OCI-LY1 (cell line): ENCODE results near the gene ZNF598.

Source experiments
- H2AFZ ChIP-seq: fragments of 200-600 bp; sonication (generic), shearing (Covaris generic); 2 replicates; pipeline ENCODE4 v1.6.0; 2014; ENCODE audit warnings: antibody characterized with exemption, mild to moderate bottlenecking, low read length
- H3F3A ChIP-seq: fragments of 200-600 bp; sonication (generic), shearing (Covaris generic); 2 replicates; pipeline ENCODE4 v1.6.0; 2014; ENCODE audit warnings: mild to moderate bottlenecking, antibody characterized with exemption, low read length, moderate library complexity; ENCODE audit not compliant: insufficient read depth
- H3K27ac ChIP-seq: fragments of 200-600 bp; sonication (generic); 2 replicates; pipeline ENCODE4 v1.5.1; 2014; ENCODE audit warnings: low read length, mixed run types, mild to moderate bottlenecking, low read depth; ENCODE audit not compliant: poor library complexity, severe bottlenecking
- H3K27me3 ChIP-seq: fragments of 200-600 bp; sonication (generic); 2 replicates; pipeline ENCODE4 v1.6.0; 2014; ENCODE audit warnings: antibody characterized with exemption, mild to moderate bottlenecking, low read length, moderate library complexity; ENCODE audit not compliant: insufficient read depth
- H3K36me3 ChIP-seq: fragments of 200-600 bp; sonication (generic); 2 replicates; pipeline ENCODE4 v1.6.1; 2014; ENCODE audit warnings: mild to moderate bottlenecking, antibody characterized with exemption, low read length, moderate library complexity, mixed read lengths; ENCODE audit not compliant: insufficient read depth
- H3K4me1 ChIP-seq: fragments of 200-600 bp; sonication (generic); 2 replicates; pipeline ENCODE4 v1.5.1; 2014; ENCODE audit warnings: mild to moderate bottlenecking, low read length, moderate library complexity; ENCODE audit not compliant: insufficient read depth, severe bottlenecking
- H3K4me2 ChIP-seq: fragments of 200-600 bp; sonication (generic), shearing (Covaris generic); 2 replicates; pipeline ENCODE4 v1.6.1; 2014; ENCODE audit warnings: low read length
- H3K4me3 ChIP-seq: fragments of 200-600 bp; sonication (generic); 2 replicates; pipeline ENCODE4 v1.5.1; 2014; ENCODE audit warnings: low read length, low read depth, mild to moderate bottlenecking, mixed read lengths; ENCODE audit not compliant: poor library complexity, severe bottlenecking
- H3K79me2 ChIP-seq: fragments of 200-600 bp; shearing (Covaris generic); 2 replicates; pipeline ENCODE4 v1.6.1; 2016; ENCODE audit warnings: mixed run types, low read length, mixed read lengths; ENCODE audit not compliant: insufficient read depth
- H3K9ac ChIP-seq: fragments of 200-600 bp; sonication (generic), shearing (Covaris generic); 2 replicates; pipeline ENCODE4 v1.6.1; 2014; ENCODE audit warnings: mild to moderate bottlenecking, low read length, mixed read lengths
- H3K9me2 ChIP-seq: fragments of 200-600 bp; sonication (generic), shearing (Covaris generic); 2 replicates; pipeline ENCODE4 v1.6.1; 2014; ENCODE audit warnings: low read depth, mild to moderate bottlenecking, low read length, mixed read lengths
- H3K9me3 ChIP-seq: fragments of 200-600 bp; shearing (Covaris generic); 2 replicates; pipeline ENCODE4 v1.6.1; 2014; ENCODE audit warnings: low read length, mixed read lengths
- H4K20me1 ChIP-seq: fragments of 200-600 bp; sonication (generic), shearing (Covaris generic); 2 replicates; pipeline ENCODE4 v1.6.0; 2016; ENCODE audit warnings: mild to moderate bottlenecking, low read length; ENCODE audit not compliant: insufficient read depth
- EZH2 ChIP-seq: fragments of 200-600 bp; sonication (generic), shearing (Covaris generic); IDR thresholded peaks from 2 replicates; pipeline ENCODE4 v1.8.0; 2017; ENCODE audit warnings: borderline replicate concordance, mixed run types, mild to moderate bottlenecking, antibody characterized with exemption, low read length, moderate library complexity, mixed read lengths
- TF ChIP-seq, protein P1 (sequence below): fragments of 200-600 bp; sonication (generic), shearing (Covaris generic); IDR thresholded peaks from 2 replicates; pipeline ENCODE4 v1.5.1; 2017; ENCODE audit warnings: mild to moderate bottlenecking, antibody characterized with exemption, low read length, moderate library complexity, mixed read lengths

Gene ZNF598

DNA sequence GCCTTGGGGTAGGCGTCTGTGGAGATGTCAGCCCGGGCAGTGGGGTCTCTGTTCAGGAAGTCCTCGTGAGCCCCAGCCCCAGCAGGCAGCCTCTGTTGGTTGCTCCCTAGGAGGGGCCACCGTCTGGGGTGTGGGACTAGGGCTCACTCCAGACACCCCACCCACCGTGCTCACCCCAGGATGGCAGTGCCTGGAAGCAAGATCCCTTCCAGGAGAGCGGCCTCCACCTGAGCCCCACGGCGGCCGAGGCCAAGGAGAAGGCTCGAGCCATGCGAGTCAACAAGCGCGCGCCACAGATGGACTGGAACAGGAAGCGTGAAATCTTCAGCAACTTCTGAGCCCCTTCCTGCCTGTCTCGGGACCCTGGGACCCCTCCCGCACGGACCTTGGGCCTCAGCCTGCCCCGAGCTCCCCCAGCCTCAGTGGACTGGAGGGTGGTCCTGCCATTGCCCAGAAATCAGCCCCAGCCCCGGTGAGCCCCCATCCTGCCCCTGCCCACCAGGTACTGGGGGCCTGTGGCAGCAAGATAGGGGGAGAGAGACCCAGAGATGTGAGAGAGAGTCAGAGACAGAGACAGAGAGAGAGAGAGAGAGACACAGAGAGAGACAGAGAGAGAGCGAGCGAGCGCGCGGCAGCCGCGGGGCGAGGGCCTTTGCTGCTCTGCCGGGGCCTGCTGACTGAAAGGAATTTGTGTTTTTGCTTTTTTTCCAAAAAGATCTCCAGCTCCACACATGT, 28.2 kb upstream of the ZNF598 start:
- Histone ChIP-seq H3F3A (no peaks in the 10 kb centered on the region), H3K4me1 (no peaks in the 10 kb centered on the region), H3K36me3 (no peaks in the 10 kb centered on the region), H3K27ac (no peak overlapping the region), H3K9me2 (no peaks in the 10 kb centered on the region), H3K79me2 (no peaks in the 10 kb centered on the region), H3K4me2 (no peak overlapping the region), H3K4me3 (no peak overlapping the region), H3K9ac (no peak overlapping the region), H4K20me1 (no peaks in the 10 kb centered on the region), H3K27me3 (peaks cover 12% of the 10 kb centered on the region), H3K9me3 (no peaks in the 10 kb centered on the region), H2AFZ (no peak overlapping the region)
- TF ChIP-seq, protein P1, sequence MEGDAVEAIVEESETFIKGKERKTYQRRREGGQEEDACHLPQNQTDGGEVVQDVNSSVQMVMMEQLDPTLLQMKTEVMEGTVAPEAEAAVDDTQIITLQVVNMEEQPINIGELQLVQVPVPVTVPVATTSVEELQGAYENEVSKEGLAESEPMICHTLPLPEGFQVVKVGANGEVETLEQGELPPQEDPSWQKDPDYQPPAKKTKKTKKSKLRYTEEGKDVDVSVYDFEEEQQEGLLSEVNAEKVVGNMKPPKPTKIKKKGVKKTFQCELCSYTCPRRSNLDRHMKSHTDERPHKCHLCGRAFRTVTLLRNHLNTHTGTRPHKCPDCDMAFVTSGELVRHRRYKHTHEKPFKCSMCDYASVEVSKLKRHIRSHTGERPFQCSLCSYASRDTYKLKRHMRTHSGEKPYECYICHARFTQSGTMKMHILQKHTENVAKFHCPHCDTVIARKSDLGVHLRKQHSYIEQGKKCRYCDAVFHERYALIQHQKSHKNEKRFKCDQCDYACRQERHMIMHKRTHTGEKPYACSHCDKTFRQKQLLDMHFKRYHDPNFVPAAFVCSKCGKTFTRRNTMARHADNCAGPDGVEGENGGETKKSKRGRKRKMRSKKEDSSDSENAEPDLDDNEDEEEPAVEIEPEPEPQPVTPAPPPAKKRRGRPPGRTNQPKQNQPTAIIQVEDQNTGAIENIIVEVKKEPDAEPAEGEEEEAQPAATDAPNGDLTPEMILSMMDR: no peak
- no peak for TF ChIP-seq EZH2

DNA sequence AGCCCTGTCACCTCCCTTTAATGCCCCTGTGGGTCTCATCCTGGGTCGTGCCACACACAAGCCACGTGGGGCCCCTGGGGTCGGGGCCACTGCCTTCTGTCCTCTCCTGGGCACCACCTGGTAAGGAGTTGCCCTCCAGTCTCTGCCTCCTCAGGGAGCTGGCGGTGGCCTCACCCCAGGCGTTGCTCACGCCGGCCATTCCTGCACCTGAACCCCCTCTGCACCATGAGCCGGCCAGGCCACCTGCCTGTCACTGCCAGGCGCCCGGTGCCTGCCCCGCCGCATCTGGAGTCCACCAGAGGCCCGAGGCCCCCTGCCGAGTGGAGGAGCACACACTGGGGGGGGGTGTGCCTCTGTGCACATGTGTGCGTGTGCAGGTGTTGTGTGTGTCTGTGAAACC, 27.5 kb upstream of the ZNF598 start:
- peaks cover 12% of the 10 kb centered on the region for H3K27me3 ChIP-seq
- no peaks in the 10 kb centered on the region for H3K79me2 ChIP-seq
- no peaks in the 10 kb centered on the region for H3K9me3 ChIP-seq
- no peaks in the 10 kb centered on the region for H3K36me3 ChIP-seq
- no peak for TF ChIP-seq EZH2
- TF ChIP-seq, protein P1: no peak
- H4K20me1 ChIP-seq: no peaks in the 10 kb centered on the region
- no peaks in the 10 kb centered on the region for H3K9me2 ChIP-seq
- H3K27ac ChIP-seq: no peak overlapping the region
- no peak overlapping the region for H3K4me3 ChIP-seq
- H3K9ac ChIP-seq: no peak overlapping the region
- no peaks in the 10 kb centered on the region for H3F3A ChIP-seq
- no peak overlapping the region for H2AFZ ChIP-seq
- no peaks in the 10 kb centered on the region for H3K4me1 ChIP-seq
- H3K4me2 ChIP-seq: no peak overlapping the region

DNA sequence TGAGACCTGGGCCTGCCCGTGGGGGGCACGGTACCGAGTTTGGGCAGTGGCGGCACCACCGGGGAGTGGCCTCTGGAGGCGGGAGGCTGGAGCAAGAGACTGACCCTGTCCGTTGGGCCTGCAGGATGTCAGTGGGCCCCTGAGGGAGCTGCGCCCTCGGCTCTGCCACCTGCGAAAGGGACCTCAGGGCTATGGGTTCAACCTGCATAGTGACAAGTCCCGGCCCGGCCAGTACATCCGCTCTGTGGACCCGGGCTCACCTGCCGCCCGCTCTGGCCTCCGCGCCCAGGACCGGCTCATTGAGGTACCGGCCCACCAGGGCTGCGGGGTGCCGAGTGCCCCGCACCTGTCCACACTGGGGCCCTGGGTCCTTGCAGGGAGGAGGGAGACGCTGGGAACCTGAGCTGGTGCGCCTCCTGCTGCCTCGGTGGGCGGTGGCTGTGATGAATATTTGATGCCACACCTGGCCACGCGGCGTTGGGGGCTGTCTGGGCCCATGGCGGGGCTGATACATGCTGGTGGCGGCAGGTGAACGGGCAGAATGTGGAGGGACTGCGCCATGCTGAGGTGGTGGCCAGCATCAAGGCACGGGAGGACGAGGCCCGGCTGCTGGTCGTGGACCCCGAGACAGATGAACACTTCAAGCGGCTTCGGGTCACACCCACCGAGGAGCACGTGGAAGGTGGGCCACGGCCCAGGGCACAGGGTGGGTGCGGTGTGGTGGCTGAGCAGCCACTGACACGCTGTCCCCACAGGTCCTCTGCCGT, 26.8 kb upstream of the ZNF598 start:
- H3K9ac ChIP-seq: no peak overlapping the region

More for the DNA sequence above, 26.8 kb upstream of the ZNF598 start:
- no peaks in the 10 kb centered on the region for H3K9me3 ChIP-seq
- TF ChIP-seq EZH2: no peak
- TF ChIP-seq, protein P1: no peak
- H3K27ac ChIP-seq: no peak overlapping the region
- H4K20me1 ChIP-seq: no peaks in the 10 kb centered on the region
- no peak overlapping the region for H2AFZ ChIP-seq
- no peaks in the 10 kb centered on the region for H3K4me1 ChIP-seq
- no peak overlapping the region for H3K4me3 ChIP-seq
- no peaks in the 10 kb centered on the region for H3K79me2 ChIP-seq
- H3F3A ChIP-seq: no peaks in the 10 kb centered on the region
- no peaks in the 10 kb centered on the region for H3K36me3 ChIP-seq
- H3K9me2 ChIP-seq: no peaks in the 10 kb centered on the region
- no peak overlapping the region for H3K4me2 ChIP-seq
- H3K27me3 ChIP-seq: peaks cover 12% of the 10 kb centered on the region
